ENCODE results near the gene ITGB1BP1.
A peak's percentile ranks its signal among the peaks of the same experiment; 100 is the strongest.
"Not testable (repeated sequence)": the region's sequence is repeated elsewhere in the genome, so short reads cannot be mapped to it uniquely, and the experiment has no call there.

Gene ITGB1BP1

DNA sequence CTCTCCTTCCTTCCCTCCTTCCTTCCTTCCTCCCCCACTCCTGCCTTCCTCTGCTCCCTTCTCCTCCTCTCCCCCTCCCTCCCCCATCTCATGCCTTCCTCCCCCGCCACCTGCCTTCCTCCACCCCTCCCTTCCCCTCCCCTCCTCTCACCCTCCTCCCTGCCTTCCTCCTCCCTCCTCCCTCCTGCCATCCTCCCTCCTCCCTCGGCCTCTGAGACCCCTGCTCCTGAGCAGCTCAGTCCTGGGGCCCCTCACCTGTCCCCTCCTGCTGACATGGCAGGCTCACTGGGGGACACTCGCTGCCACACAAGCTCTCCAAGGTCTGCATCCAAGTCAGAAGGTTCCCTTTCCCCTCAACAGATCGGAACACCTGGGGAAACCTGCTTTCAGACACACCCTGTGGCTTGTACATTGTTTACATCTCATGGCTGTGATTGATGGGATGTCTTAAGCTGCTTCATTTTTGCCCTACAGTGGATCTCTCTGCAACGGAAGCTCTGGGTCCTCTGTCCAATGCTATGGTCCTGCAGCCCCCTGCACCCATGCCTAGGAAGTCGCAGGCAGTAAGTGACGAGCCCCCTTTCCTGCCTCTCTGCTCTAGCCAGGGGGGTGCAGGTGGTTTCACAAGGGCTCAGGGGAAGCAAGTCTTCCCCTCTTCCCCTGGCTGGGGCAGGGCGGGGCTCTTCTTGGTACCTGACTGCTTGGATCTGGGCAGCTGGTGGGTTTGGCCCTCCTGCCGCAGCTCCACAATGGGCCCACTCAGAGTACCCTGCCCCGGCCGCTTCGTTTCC lies 22.9 kb downstream of the ITGB1BP1 start:
- no peak for DNase-seq

DNA sequence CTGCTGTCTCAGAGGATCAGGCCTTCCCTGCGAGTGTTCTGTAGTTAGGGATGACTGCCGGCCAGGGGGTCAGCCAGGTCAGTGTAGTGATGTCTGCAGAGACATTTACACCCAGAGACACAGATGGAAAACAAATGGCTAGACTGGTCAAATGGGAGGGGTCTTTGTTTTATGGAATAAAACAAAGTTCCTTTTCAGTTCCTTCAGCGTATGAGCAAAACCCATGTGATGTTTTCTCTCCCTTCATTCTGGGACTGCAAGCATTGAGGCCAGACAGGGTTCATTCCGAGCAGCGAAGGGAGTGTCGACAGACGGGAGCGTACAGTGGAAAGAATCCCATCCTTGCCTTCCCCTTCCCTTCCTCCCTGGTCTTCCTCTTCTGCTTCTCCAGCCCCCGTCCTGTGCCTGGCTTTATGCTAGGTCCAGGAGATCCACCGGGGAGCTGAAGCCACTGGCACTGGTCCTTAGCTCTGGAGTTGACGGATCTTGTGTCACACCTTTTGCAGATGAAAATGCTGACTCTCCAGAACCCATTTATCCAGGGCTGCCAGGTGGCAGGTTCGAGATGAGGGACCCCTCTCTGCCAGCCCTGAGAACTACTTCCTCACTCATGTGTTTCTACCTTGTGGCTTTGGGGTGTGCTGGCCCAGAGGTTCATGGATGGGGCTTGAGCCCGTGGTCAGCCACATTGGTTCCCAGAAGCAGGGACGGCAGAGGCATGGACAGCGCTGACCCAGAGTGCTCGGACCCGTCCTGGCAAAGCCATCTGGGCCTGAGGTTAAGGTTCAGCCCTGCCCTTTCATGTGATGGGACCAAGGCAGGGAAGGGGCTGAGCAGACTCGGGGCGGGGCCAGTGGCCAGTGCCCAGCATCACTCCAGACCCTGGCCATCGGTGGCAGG lies 24.2 kb downstream of the ITGB1BP1 start:
- no peak for DNase-seq

DNA sequence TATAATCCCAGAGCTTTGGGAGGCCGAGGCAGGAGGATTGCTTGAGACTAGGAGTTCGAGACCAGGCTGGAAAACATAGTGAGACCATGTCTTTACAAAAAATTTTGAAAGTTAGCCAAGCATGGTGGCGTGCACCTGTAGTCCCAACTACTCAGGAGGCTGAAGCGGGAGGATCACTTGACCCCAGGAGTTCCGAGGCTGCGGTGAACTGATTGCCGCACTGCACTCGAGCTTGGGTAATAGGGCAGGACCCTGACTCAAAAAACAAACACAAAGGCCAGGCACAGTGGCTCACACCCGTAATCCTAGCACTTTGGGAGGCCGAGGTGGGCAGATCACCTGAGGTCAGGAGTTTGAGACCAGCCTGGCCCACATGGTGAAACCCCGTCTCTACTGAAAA lies 25.1 kb downstream of the ITGB1BP1 start:
- not testable (repeated sequence) for DNase-seq

GRCh38 chr2:9397201-9397600 lies 26.1 kb downstream of the ITGB1BP1 start:
- DNase-seq, result no peak

GRCh38 chr2:9394816-9395215 lies 28.5 kb downstream of the ITGB1BP1 start:
- no peak for DNase-seq

DNA sequence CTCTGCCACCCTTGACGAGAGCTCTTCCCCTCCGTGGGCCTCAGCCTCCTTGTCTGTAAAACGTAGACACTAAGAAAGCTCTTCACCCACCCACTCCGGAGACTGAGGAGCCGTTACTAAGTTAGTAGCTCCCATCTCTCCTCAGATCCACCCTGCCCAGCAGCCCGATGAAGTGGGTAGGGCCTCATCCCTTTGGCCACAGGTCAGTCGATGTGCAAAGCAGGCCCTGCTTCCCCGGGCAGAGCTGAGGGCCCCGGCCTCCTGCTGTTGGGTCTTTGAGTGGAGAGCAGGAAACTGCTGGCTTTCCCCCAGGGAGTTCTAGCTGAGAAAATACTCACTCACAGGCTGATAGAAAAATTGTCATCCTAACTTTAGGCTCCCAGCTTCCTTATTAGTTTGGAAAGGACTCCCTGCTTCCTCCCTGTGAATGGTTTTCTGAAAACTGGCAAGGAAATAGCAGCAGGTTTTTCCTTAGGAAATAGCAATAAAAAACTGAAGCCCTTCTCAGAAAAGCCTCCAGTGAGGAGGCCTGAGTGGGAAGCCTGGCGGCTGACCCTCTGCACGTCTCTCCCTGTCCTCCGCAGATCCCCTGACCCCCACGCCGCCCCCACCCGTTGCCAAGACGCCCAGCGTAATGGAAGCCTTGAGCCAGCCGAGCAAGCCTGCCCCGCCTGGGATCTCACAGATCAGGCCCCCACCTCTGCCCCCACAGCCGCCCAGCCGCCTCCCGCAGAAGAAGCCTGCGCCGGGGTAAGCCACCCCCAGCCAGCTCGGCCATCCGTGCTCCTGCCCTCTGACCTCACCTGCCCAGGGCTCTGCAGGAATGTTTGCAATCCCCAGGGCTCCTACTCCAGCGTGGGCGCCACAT lies 30.2 kb downstream of the ITGB1BP1 start:
- no peak for DNase-seq

GRCh38 chr2:9391961-9392720 lies 31.2 kb downstream of the ITGB1BP1 start:
- no peak for DNase-seq

GRCh38 chr2:9390991-9391390 lies 32.3 kb downstream of the ITGB1BP1 start:
- no peak for DNase-seq

DNA sequence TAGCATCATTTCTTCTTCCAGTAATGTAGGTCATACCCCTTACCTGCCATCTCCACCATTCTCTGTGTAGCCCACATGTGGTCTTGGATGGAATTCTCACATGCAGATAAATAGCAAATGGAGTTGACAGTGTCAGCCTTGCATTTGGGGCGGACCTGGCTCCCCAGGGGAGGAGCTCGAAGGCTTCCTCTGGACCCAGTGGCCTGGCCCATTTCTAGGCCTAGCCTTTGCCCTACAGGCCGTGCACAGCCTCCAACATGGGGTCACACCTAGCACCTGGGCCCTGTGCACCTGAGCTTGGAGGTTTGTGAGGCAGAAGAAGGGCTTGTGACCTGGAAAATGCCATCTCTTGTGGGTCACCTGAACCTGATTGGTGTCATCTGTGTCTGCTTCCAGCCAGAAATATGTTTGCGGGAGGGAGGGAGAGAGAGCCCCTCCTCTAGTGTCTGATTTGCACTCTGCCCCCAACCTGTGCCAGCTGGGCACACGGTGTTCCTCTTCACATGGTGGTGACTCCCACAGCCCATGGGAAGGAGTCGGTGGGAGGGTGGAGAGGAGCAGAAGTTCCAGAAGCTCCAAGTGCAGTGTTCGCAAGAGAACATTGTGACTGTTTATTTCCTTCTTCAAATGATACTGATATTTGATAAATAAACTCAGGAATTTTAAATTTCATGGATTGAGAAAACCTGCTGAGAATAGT lies 33.0 kb downstream of the ITGB1BP1 start:
- no peak for DNase-seq

GRCh38 chr2:9388950-9389911 lies 34.1 kb downstream of the ITGB1BP1 start:
- no peak for DNase-seq

DNA sequence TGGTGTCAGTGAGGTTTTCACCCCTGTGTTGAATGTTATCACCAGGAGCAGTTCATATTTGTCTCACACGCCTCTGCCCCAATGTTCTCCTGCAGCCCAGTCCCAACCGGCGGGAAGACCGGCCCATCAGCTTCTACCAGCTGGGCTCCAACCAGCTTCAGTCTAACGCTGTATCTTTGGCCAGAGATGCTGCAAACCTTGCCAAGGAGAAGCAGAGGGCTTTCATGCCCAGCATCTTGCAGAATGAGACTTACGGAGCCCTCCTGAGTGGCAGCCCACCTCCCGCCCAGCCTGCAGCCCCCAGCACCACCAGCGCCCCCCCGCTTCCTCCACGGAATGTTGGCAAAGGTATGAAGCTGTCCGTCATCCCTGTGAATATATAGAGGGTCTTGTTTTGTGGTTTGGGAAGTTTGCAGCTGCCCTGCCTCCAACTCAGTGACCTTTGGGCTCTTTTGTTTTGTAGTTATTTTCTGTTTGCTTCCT lies 35.1 kb downstream of the ITGB1BP1 start:
- no peak for DNase-seq

- DNase-seq, result no peak
Measured at GRCh38 chr2:9385841-9386240, 37.5 kb downstream of the ITGB1BP1 start.

DNA sequence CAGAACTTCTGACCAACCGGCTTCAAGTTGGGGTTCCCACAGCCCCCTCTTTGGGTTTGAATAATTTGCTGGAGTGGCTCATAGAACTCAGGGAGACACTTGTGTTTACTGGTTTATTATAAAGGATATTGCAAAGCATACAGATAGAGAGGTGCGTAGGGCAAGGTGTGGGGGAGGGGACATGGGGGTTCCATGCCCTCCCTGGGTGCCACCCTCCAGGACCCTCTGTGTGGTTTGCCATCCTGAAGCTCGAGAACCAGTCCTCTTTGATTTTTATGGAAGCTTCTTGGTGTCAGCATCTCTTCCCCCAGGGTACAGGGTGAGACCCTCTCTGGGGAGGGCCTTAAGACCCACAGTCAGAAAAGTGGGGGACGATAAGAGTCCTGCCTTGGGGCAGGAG lies 38.8 kb downstream of the ITGB1BP1 start:
- DNase-seq, result no peak

DNA sequence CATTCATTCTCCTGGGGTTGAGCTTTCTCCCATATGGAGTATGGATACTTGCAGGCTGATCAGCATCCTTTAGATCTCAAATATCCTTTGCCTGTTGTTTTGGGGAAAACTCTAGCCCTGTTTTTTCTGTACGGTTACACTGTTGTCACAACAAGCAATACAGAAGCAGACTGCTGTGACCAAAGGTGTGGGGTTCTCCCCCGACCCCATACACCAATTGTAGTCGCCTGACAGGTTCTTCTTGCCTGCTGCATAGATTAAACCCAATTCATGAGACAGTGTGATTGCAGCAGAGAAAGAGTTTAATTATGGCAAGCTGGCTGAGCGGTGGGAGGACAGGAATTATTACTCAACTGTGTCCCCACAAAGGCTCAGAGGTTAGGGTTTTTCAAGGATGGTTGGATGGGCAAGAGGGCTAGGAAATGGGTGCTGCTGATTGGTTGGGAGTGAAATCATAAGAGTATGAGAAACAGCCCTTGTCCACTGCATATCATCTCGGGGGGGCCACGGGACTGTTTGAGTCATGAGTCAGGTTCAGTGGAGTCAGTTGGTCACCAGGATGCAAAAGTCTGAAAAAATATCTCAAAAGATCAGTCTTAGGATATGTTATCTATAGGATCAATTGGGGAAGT lies 40.6 kb downstream of the ITGB1BP1 start:
- no peak for DNase-seq

GRCh38 chr2:9380702-9381628 lies 42.4 kb downstream of the ITGB1BP1 start:
- peak; percentile 35 for DNase-seq

DNA sequence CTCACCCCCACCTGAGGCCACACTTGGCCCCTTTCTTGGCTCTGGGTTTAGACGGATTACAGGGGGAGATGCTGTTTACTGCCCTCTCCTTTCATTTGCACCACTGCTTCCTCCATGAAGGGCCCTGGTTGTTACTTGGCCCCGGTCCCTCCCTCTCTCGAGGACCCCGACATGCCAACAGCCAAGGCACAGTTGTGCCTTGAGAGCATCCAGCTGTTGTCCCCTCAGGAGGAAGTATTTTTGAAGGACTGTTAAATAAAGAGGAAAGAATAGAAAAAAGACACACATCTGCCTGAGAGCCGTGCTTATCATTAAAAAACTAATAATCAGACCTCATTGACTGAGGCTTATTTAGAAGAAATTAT lies 44.0 kb downstream of the ITGB1BP1 start:
- no peak for DNase-seq

DNA sequence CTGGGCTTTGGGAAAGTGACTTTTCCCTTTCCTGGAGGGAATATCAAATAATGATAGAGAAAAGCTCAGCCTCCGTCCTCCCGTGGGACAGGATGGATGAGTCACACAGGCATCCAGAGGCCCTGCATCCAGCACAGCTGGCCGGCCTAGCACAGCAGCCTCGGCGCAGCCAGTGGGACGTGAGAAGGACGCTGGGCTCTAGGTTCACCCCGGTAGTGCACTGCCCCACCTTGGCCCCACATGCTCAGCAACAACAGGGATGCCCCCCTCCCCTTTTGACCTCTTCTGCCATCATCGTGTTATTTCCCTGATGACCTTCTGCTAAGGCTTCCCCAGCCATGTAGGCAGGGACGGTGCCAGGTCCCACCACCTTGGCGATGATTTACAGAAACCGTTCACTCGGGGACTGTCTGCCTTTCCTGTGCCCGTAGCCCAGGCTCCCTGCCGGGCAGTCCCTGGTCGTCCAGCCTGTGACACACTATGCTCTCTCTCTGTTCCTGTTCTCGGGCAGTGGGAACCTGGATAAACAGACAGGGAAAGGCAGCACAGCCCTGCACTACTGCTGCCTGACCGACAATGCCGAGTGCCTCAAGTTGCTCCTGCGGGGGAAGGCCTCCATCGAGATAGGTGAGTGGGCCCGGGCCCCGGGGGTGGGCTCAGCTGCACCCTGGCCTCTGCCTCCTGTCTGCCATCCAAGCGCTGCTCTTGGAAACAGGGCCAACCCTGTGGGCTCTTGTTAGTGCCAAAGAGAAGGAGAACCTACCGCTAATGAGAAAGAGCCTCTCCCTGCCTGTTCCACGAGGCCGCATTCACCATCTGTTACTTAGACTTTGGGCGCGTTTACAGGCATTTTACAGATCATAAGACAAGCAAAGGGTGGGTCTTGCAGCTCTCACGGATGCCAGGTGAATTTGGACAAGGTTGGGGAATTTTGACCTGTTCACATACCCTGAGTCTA lies 44.6 kb downstream of the ITGB1BP1 start:
- peak; percentile 32 for DNase-seq

All from GOT3 (cell line).